Mesendoderm (in vitro differentiated cells): Measurements from ENCODE around the gene SEC16A.
A peak's percentile ranks its signal among the peaks of the same experiment; 100 is the strongest.

ENCODE experiments used
- DNase-seq: peaks from one replicate; pipeline ENCODE4 v3.0.0; 2013
- H2AK5ac ChIP-seq: 2 replicates; pipeline ENCODE4 v1.6.1; 2013; ENCODE audit warnings: low read length, inconsistent platforms
- H2BK120ac ChIP-seq: 2 replicates; pipeline ENCODE4 v1.6.1; 2013; ENCODE audit warnings: low read depth, mild to moderate bottlenecking, low read length, moderate library complexity, mixed read lengths
- H2BK15ac ChIP-seq: replicated peaks from 2 replicates; pipeline ENCODE4 v1.6.1; 2013; ENCODE audit warnings: low read depth, mild to moderate bottlenecking, moderate library complexity
- H2BK5ac ChIP-seq: 2 replicates; pipeline ENCODE4 v1.6.1; 2013; ENCODE audit warnings: low read length, inconsistent platforms
- H3K18ac ChIP-seq: 2 replicates; pipeline ENCODE4 v1.6.1; 2013; ENCODE audit warnings: mild to moderate bottlenecking, low read length, mixed read lengths
- H3K23ac ChIP-seq: one replicate; pipeline ENCODE4 v1.6.1; 2013; ENCODE audit warnings: low read length
- H3K27ac ChIP-seq: 2 replicates; pipeline ENCODE4 v1.5.1; 2013; ENCODE audit warnings: low read depth, mild to moderate bottlenecking, inconsistent platforms, low read length, moderate library complexity
- H3K27me3 ChIP-seq: 2 replicates; pipeline ENCODE4 v1.6.1; 2013; ENCODE audit warnings: low read length, control low read depth, mild to moderate bottlenecking, inconsistent platforms; ENCODE audit not compliant: insufficient read depth, poor library complexity
- H3K36me3 ChIP-seq: 2 replicates; pipeline ENCODE4 v1.6.1; 2013; ENCODE audit warnings: low read length, inconsistent platforms; ENCODE audit not compliant: control insufficient read depth, insufficient read depth
- H3K4ac ChIP-seq: one replicate; pipeline ENCODE4 v1.6.1; 2013; ENCODE audit warnings: low read depth, mild to moderate bottlenecking, low read length, moderate library complexity
- H3K4me1 ChIP-seq: 2 replicates; pipeline ENCODE4 v1.6.1; 2013; ENCODE audit warnings: low read depth, low read length, inconsistent platforms; ENCODE audit not compliant: control insufficient read depth
- H3K4me2 ChIP-seq: 2 replicates; pipeline ENCODE4 v1.6.1; 2013; ENCODE audit warnings: low read length
- H3K4me3 ChIP-seq: 2 replicates; pipeline ENCODE4 v1.5.1; 2013; ENCODE audit warnings: mild to moderate bottlenecking, low read length
- H3K56ac ChIP-seq: one replicate; pipeline ENCODE4 v1.6.1; 2013; ENCODE audit warnings: low read length
- H3K79me1 ChIP-seq: 2 replicates; pipeline ENCODE4 v1.6.1; 2013; ENCODE audit warnings: low read length, inconsistent platforms
- H3K79me2 ChIP-seq: 2 replicates; pipeline ENCODE4 v1.6.1; 2013; ENCODE audit warnings: mild to moderate bottlenecking, low read length; ENCODE audit not compliant: control insufficient read depth, insufficient read depth
- H3K9ac ChIP-seq: 2 replicates; pipeline ENCODE4 v1.6.1; 2013; ENCODE audit warnings: low read length, inconsistent platforms
- H4K5ac ChIP-seq: one replicate; pipeline ENCODE4 v1.6.1; 2013; ENCODE audit warnings: low read length
- H4K8ac ChIP-seq: one replicate; pipeline ENCODE4 v1.6.1; 2013; ENCODE audit warnings: low read depth, mild to moderate bottlenecking, control low read depth, low read length, moderate library complexity
- WGBS: extraction: QIAGEN DNeasy Blood & Tissue Kit; methylation state at CpG from one replicate; pipeline ENCODE4 v1.1.7; 2013; ENCODE audit warnings: low lambda C conversion rate, missing lambda C conversion rate; ENCODE audit not compliant: insufficient coverage; ENCODE audit errors: extremely low coverage; 5-methylcytosine and 5-hydroxymethylcytosine counted together

The SEC16A gene

DNA sequence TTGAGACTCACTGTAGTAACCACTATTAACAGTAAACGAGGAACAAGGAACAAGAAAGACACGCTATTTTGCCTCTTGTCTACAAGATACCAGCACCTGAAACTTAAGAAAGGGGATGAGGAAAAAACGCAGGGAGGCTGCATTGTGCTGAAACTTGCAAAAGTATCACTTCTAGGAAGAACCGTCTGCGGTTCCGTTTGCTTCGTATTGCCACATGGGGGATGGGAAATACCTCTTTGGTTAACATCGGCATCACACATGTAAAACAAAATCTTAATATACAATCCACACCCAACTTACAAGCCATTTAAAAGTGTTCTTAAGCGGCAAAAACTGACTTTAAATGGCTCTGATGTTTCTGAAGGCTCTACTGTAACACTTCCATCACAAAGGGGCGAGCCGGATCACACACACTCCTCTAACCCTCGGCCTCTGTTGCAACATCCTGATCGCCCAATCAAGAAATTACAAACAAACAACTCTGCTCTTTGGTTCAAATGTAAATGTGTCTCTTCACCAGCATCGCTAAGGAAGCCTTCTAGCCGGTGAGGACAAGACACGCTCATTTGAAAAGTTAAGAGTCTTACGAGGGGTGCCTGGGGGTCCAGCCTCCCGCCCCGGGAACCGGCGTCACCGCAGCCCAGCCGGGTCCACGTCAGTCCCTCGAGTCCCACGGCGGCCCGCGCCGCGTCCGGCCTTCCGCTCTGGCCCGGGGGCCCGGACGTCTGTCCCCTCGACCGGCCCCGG lies 621 bp downstream of the SEC16A start:
- Histone ChIP-seq H3K4me2 (peak overlapping the region; percentile 89), H3K4me3 (peak overlapping the region; percentile 99), H3K36me3 (peaks cover 4% of the 10 kb centered on the region), H3K79me2 (peaks cover 48% of the 10 kb centered on the region), H3K9ac (peak overlapping the region; percentile 79), H3K56ac (peak overlapping the region; percentile 85), H2AK5ac (no peak overlapping the region), H3K4ac (peak overlapping the region; percentile 92), H4K5ac (no peak overlapping the region), H3K79me1 (peaks cover 8% of the 10 kb centered on the region), H2BK5ac (no peak overlapping the region), H2BK15ac (no peak overlapping the region), H4K8ac (no peak overlapping the region), H3K4me1 (peaks cover 2% of the 10 kb centered on the region), H3K27me3 (no peaks in the 10 kb centered on the region), H3K18ac (peak overlapping the region; percentile 96), H3K23ac (no peak overlapping the region), H3K27ac (peak overlapping the region; percentile 92), H2BK120ac (no peak overlapping the region)
- no CpG with 5 or more reads among the region's 39 CpGs for WGBS
- peak; percentile 57 for DNase-seq

DNA sequence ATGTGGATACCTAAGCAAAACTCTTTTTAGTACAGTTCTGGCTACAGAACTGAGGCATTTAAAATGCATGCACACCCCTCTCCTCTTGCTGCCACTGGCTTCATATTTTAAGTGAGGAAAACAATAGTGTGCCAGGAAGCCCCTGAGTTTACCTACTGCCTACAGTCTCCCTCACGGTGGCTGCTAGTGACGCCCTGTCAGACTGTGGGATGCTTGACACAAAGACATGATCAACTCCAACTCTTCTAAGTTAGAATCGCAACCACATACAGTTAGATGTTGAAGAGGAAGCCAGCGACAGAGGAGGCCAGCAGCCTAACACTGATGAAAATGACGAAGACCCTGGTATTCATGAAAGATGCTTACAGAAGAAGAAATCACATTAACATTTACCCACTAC lies 1.3 kb downstream of the SEC16A start:
- H3K36me3 ChIP-seq, result peaks cover 7% of the 10 kb centered on the region
- no peak overlapping the region for H3K27ac ChIP-seq
- DNase-seq, result no peak
- H3K9ac ChIP-seq, result peak overlapping the region; percentile 79
- H3K27me3 ChIP-seq, result no peaks in the 10 kb centered on the region
- H3K79me2 ChIP-seq, result peaks cover 48% of the 10 kb centered on the region
- H3K56ac ChIP-seq, result peak overlapping the region; percentile 85
- H4K8ac ChIP-seq, result no peak overlapping the region
- peaks cover 10% of the 10 kb centered on the region for H3K79me1 ChIP-seq
- H2BK5ac ChIP-seq, result no peak overlapping the region
- WGBS, result no CpG with 5 or more reads among the region's 5 CpGs
- no peak overlapping the region for H2AK5ac ChIP-seq
- no peak overlapping the region for H2BK15ac ChIP-seq
- no peak overlapping the region for H3K18ac ChIP-seq
- H3K4ac ChIP-seq, result no peak overlapping the region
- peaks cover 2% of the 10 kb centered on the region for H3K4me1 ChIP-seq
- peak overlapping the region; percentile 4 for H3K4me3 ChIP-seq
- H2BK120ac ChIP-seq, result no peak overlapping the region
- no peak overlapping the region for H4K5ac ChIP-seq
- peak overlapping the region; percentile 89 for H3K4me2 ChIP-seq
- no peak overlapping the region for H3K23ac ChIP-seq

DNA sequence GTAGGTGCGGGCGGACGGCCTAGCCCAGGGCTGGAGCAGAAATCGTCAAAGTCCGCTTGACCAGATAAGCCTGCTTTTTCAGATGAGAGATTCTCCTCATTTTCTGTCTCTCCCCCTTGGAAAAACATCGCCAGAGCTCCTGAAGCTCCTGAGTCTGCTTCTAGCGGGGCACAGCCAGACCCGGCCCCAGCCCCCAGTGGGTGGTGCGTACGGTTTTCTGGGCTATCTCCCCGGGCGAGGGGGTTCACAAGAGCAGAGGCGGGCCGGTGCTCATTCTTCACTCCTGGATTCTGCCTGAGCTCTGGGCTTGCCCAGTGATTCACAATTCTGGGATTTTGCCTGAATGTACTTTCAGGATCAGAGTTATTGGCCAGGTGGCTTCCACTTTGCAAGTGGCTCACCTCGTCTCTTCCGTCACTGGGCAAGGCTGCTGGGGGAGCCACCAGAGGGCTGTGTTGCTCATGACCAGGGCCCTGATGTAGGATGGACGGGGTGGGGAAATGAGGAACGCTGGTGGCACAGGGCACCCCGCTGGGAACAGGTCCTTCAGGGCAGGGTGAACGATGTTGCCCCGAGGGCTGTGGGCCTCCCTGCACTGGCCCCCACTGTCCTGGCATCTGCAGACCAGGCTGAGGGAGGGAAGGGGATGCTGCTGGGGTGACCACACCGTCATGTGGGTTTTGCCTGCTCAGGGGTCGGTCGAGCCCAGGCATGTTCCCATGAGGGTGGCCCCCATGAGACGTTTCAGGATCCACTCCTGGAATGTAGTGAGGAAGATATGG lies 6.3 kb downstream of the SEC16A start:
- H4K8ac ChIP-seq, result no peak overlapping the region
- H2AK5ac ChIP-seq, result no peak overlapping the region
- H3K4me3 ChIP-seq, result no peak overlapping the region
- peaks cover 27% of the 10 kb centered on the region for H3K79me1 ChIP-seq
- H3K4me2 ChIP-seq, result no peak overlapping the region
- no peak overlapping the region for H3K4ac ChIP-seq
- peaks cover under 1% of the 10 kb centered on the region for H3K4me1 ChIP-seq
- H3K79me2 ChIP-seq, result peaks cover 60% of the 10 kb centered on the region
- no peak for DNase-seq
- H3K27me3 ChIP-seq, result no peaks in the 10 kb centered on the region
- no peak overlapping the region for H4K5ac ChIP-seq
- H2BK15ac ChIP-seq, result no peak overlapping the region
- no peak overlapping the region for H3K56ac ChIP-seq
- H3K9ac ChIP-seq, result no peak overlapping the region
- H2BK5ac ChIP-seq, result no peak overlapping the region
- H3K36me3 ChIP-seq, result peaks cover 32% of the 10 kb centered on the region
- H3K23ac ChIP-seq, result no peak overlapping the region
- H3K18ac ChIP-seq, result no peak overlapping the region
- no peak overlapping the region for H3K27ac ChIP-seq
- WGBS, result no CpG with 5 or more reads among the region's 25 CpGs
- no peak overlapping the region for H2BK120ac ChIP-seq

DNA sequence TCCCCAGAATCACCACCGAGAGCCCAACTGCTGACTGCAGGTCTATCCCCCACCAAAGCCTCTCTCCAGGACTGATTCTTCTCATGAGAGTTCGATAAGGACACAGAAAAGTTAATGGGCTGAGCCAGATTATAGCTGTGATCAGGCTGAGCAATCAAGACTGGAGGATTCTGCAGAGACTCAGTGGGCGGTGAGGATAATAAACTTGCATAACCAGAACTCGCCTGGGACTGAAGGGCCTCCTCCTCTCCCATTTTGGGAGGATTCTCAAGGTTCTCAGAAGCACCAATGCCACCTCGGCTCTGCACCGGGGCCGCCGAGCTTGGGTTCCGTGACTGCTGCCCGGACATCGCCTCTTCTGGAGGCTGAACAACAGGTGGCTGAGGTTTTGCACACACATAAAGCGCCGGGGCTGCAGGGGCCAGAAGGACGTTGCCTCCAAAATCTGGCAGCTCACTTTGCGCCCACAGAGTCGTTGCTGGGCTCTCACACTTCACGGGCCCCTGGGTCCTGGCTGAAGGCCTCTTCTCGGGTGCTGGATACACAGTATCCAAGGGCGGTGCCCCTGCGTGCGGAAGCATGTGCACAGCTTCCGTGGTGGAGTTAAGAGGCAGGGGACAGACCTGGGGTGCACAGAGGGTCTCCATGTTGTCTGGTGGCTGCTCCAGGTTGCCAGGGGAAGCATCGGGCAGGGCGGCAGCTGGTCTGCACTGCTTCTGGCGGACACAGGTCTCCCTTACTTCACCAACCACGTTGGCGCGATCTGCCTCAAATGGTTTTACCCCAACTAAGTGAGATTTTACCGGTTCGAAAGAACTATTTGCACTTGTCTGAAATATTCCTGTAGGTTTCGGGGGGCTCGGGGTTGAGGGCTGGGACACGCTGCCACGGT lies 7.6 kb downstream of the SEC16A start:
- Histone ChIP-seq H4K5ac (no peak overlapping the region), H3K18ac (no peak overlapping the region), H3K9ac (no peak overlapping the region), H3K4me3 (no peak overlapping the region), H3K23ac (no peak overlapping the region), H3K4me1 (no peaks in the 10 kb centered on the region), H3K79me2 (peaks cover 54% of the 10 kb centered on the region), H4K8ac (no peak overlapping the region), H2BK5ac (no peak overlapping the region), H2BK15ac (no peak overlapping the region), H3K56ac (no peak overlapping the region), H2BK120ac (no peak overlapping the region), H3K36me3 (peaks cover 34% of the 10 kb centered on the region), H3K4ac (no peak overlapping the region), H2AK5ac (no peak overlapping the region), H3K27ac (no peak overlapping the region), H3K4me2 (no peak overlapping the region), H3K79me1 (peaks cover 27% of the 10 kb centered on the region), H3K27me3 (no peaks in the 10 kb centered on the region)
- no CpG with 5 or more reads among the region's 34 CpGs for WGBS
- DNase-seq, result no peak

DNA sequence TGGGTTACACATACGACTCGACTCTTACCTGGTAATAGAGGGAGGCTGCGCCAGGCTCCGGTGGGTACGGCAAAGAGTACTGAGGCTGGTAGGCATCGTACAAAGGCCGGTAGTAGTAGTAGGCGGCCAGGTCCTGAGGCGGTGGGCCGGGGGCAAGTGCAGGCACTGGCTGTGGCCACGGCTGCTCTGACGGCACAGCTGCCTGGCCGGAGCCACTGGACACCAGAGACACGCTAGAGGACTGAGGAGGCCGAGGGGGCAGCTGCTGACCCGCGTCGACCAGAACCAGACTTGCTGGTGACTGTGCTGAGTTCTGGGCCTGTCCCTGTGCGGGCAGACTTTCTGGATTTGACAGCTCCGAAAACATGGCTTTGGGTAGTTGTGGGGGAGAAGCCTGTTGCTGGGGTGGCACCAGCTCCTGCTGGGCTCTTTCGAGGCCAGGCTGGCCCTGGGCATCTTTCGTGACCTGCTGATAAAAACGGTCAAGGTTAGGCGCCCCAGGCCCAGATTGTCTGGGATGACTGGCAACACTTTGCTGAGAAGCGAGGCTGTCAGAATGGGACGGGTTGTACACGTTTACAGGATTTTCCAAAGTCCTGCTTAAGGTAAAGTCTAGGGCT lies 8.7 kb downstream of the SEC16A start:
- H2AK5ac ChIP-seq, result no peak overlapping the region
- no peak overlapping the region for H3K4me2 ChIP-seq
- no peak overlapping the region for H3K23ac ChIP-seq
- H2BK5ac ChIP-seq, result no peak overlapping the region
- no peak overlapping the region for H4K8ac ChIP-seq
- no CpG with 5 or more reads among the region's 27 CpGs for WGBS
- no peak overlapping the region for H3K18ac ChIP-seq
- H3K56ac ChIP-seq, result no peak overlapping the region
- peaks cover 46% of the 10 kb centered on the region for H3K79me2 ChIP-seq
- H3K4me3 ChIP-seq, result no peak overlapping the region
- H2BK120ac ChIP-seq, result no peak overlapping the region
- no peaks in the 10 kb centered on the region for H3K4me1 ChIP-seq
- peaks cover 37% of the 10 kb centered on the region for H3K36me3 ChIP-seq
- no peak overlapping the region for H3K9ac ChIP-seq
- no peak overlapping the region for H3K4ac ChIP-seq
- H2BK15ac ChIP-seq, result no peak overlapping the region
- DNase-seq, result no peak
- H3K27ac ChIP-seq, result no peak overlapping the region
- H3K79me1 ChIP-seq, result peaks cover 30% of the 10 kb centered on the region
- H3K27me3 ChIP-seq, result no peaks in the 10 kb centered on the region
- H4K5ac ChIP-seq, result no peak overlapping the region
